Measurements from ENCODE around the gene TUB. TPM values are rescaled to one million over a fixed set of nuclear protein-coding genes. Genes with fewer than 3 reads are reported as not detected.

The TUB gene
- total RNA-seq, 1 donor from 2014 or later: 2.9 TPM

- H3K4me1 Mint-ChIP-seq (ENCODE audit: unreplicated experiment): peaks cover 25% of the 10 kb centered on the region
- peaks cover 15% of the 10 kb centered on the region for H3K27me3 Mint-ChIP-seq (ENCODE audit: unreplicated experiment)
- DNase-seq (ENCODE audit: low spot score): no peak
- H3K36me3 Mint-ChIP-seq (ENCODE audit: low read depth, unreplicated experiment): no peaks in the 10 kb centered on the region
- TF ChIP-seq, protein P1, sequence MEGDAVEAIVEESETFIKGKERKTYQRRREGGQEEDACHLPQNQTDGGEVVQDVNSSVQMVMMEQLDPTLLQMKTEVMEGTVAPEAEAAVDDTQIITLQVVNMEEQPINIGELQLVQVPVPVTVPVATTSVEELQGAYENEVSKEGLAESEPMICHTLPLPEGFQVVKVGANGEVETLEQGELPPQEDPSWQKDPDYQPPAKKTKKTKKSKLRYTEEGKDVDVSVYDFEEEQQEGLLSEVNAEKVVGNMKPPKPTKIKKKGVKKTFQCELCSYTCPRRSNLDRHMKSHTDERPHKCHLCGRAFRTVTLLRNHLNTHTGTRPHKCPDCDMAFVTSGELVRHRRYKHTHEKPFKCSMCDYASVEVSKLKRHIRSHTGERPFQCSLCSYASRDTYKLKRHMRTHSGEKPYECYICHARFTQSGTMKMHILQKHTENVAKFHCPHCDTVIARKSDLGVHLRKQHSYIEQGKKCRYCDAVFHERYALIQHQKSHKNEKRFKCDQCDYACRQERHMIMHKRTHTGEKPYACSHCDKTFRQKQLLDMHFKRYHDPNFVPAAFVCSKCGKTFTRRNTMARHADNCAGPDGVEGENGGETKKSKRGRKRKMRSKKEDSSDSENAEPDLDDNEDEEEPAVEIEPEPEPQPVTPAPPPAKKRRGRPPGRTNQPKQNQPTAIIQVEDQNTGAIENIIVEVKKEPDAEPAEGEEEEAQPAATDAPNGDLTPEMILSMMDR (IDR thresholded peaks at IDR 0.05; ENCODE audit: unreplicated experiment): no peak
- no peaks in the 10 kb centered on the region for H3K9me3 Mint-ChIP-seq (ENCODE audit: unreplicated experiment)
- no peak overlapping the region for H3K4me3 Mint-ChIP-seq (ENCODE audit: unreplicated experiment)
- H3K27ac Mint-ChIP-seq (ENCODE audit: unreplicated experiment): no peak overlapping the region
These were observed 44.8 kb upstream of the TUB start for GRCh38 chr11:8036002-8036802.

DNA sequence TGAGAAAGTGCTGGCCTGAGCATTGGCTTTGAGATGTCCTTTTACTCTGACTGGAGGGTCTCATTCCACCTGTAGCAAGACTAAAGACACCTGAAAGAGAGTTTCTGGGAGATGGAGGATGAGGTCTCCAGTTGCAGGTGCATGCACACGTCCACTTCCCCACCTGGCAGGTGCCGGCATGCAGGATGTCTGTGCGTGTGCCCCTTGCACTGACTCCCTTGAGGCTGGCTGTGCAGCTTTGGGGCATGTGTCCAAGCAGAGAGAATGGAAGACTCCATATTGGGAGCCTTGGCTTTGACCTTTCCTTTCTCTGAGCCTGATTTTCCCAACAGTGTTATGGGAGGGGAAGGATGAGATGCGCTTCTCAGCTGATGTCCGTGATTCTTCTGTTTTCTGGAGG lies 44.0 kb upstream of the TUB start:
- TF ChIP-seq, protein P1 (IDR thresholded peaks at IDR 0.05; ENCODE audit: unreplicated experiment): no peak
- H3K27me3 Mint-ChIP-seq (ENCODE audit: unreplicated experiment): peaks cover 15% of the 10 kb centered on the region
- peaks cover 25% of the 10 kb centered on the region for H3K4me1 Mint-ChIP-seq (ENCODE audit: unreplicated experiment)
- H3K9me3 Mint-ChIP-seq (ENCODE audit: unreplicated experiment): no peaks in the 10 kb centered on the region
- DNase-seq (ENCODE audit: low spot score): no peak
- no peaks in the 10 kb centered on the region for H3K36me3 Mint-ChIP-seq (ENCODE audit: low read depth, unreplicated experiment)
- H3K4me3 Mint-ChIP-seq (ENCODE audit: unreplicated experiment): no peak overlapping the region
- no peak overlapping the region for H3K27ac Mint-ChIP-seq (ENCODE audit: unreplicated experiment)

GRCh38 chr11:8038393-8038792 lies 42.6 kb upstream of the TUB start:
- Mint-ChIP-seq H3K27me3 (ENCODE audit: unreplicated experiment) (peaks cover 13% of the 10 kb centered on the region), H3K4me3 (ENCODE audit: unreplicated experiment) (no peak overlapping the region), H3K4me1 (ENCODE audit: unreplicated experiment) (peaks cover 17% of the 10 kb centered on the region), H3K36me3 (ENCODE audit: low read depth, unreplicated experiment) (no peaks in the 10 kb centered on the region), H3K27ac (ENCODE audit: unreplicated experiment) (no peak overlapping the region), H3K9me3 (ENCODE audit: unreplicated experiment) (no peaks in the 10 kb centered on the region)
- TF ChIP-seq, protein P1 (IDR thresholded peaks at IDR 0.05; ENCODE audit: unreplicated experiment): no peak
- DNase-seq (ENCODE audit: low spot score): no peak

DNA sequence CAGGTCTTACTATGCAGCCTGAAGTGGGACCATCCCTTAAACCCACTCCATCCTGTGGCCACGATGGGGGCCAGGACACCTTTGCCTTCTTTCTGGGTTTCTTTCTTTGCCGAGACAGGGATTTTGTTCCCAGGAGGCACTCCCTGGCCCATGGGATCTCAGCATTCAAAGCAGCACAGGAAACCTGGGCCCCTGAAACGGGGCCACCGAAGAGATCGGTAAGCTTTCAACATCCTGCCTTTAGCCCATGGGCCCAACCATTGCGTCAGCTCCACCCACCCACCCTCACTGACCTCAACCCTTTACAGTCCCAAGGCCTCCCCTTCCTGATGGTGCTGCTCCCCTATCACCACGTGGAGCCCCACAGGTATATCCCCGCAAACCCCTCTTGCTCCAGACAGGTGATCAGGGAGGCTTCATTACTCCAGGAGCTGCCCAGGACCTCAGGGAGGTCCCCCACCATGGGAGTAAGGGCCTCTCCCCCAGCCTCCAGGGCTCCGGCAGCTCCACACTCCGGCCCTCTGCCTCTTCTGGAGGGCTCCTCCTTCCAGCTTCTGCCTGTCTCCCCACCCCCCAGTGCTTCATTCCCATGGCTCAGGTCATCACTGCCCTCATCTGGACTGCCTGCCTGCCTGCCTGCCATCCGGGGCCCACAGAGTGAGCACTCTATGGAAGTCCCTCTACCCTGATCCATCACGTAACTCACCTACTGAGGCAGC lies 42.0 kb upstream of the TUB start:
- DNase-seq (ENCODE audit: low spot score): no peak
- Mint-ChIP-seq H3K27me3 (ENCODE audit: unreplicated experiment) (peaks cover 13% of the 10 kb centered on the region), H3K4me3 (ENCODE audit: unreplicated experiment) (no peak overlapping the region), H3K4me1 (ENCODE audit: unreplicated experiment) (peaks cover 14% of the 10 kb centered on the region), H3K27ac (ENCODE audit: unreplicated experiment) (no peak overlapping the region), H3K9me3 (ENCODE audit: unreplicated experiment) (no peaks in the 10 kb centered on the region), H3K36me3 (ENCODE audit: low read depth, unreplicated experiment) (no peaks in the 10 kb centered on the region)
- TF ChIP-seq, protein P1 (IDR thresholded peaks at IDR 0.05; ENCODE audit: unreplicated experiment): no peak
